ENCODE measurements around the gene CENPU.

DNA sequence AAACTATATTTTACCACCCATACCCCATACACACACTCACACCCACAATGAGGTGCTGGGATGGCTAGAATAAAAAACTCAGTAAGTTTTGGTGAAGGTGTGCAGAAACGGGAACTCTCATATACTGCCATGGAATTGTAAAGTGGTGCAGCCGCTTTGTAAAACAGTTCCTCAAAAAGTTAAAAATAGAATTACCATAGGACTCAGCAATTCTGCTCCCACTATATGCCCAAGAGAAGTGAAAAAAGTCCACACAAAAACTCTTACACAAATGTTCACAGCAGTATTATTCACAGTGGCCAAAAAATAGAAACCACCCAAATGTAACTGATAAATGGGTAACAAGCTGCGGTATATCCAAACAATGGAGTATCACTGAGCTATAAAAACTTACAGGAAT, 6.5 kb downstream of the CENPU start:
- no peak for TF ChIP-seq BHLHE40 (IDR thresholded peaks at IDR 0.05; ENCODE audit: borderline replicate concordance)
- no peak for TF ChIP-seq ARNT (IDR thresholded peaks at IDR 0.05)
